Tibial nerve (tissue), 4 donors: ENCODE measurements around the gene ATP13A1. TPM values are rescaled to one million over a fixed set of nuclear protein-coding genes. Genes with fewer than 3 reads are reported as not detected.

Experiments
- DNase-seq, 2 donors: peaks; one replicate each; pipeline ENCODE4 v3.0.0-alpha.2; 2019; ENCODE audit warnings: low spot score in 2 of 2
- H3K27ac ChIP-seq, 4 donors: fragments of 200-600 bp; sonication (generic) in 3 of 4; one replicate each; pipeline ENCODE4 v1.5.1; 2017 to 2019; ENCODE audit warnings: mild to moderate bottlenecking in 1 of 4
- H3K27me3 ChIP-seq, 2 donors: fragments of 200-600 bp; sonication (generic) in 1 of 2; one replicate each; pipeline versions ENCODE4 v1.5.1 to v1.6.0; 2017 to 2019
- H3K36me3 ChIP-seq, 3 donors: fragments of 200-600 bp; sonication (generic); one replicate each; pipeline ENCODE4 v1.5.1; 2018 to 2019
- H3K4me1 ChIP-seq, 4 donors: fragments of 200-600 bp; sonication (generic) in 3 of 4; one replicate each; pipeline ENCODE4 v1.5.1; 2017 to 2019
- H3K4me3 ChIP-seq, 4 donors: fragments of 200-600 bp; sonication (generic) in 3 of 4; one replicate each; pipeline ENCODE4 v1.5.1; 2017 to 2019; ENCODE audit warnings: mild to moderate bottlenecking in 1 of 4, moderate library complexity in 1 of 4
- H3K9me3 ChIP-seq, 4 donors: fragments of 200-600 bp; sonication (generic) in 3 of 4; one replicate each; pipeline ENCODE4 v1.5.1; 2017 to 2019
- EP300 ChIP-seq, 2 donors: sonication (generic); formaldehyde crosslinking; IDR thresholded peaks; one replicate each; pipeline ENCODE4 v1.6.1; 2017; ENCODE audit warnings: antibody characterized with exemption in 2 of 2, mild to moderate bottlenecking in 1 of 2
- POLR2A ChIP-seq, 2 donors: fragments of 450-650 bp; IDR thresholded peaks; one replicate each; pipeline ENCODE4 v1.6.1; 2017; ENCODE audit warnings: antibody characterized with exemption in 2 of 2, mild to moderate bottlenecking in 2 of 2, moderate library complexity in 2 of 2
- WGBS, 2 donors: methylation state at CpG; one replicate each; pipeline ENCODE4 v1.1.5; 2018; 5-methylcytosine and 5-hydroxymethylcytosine counted together
- total RNA-seq, 4 donors: library from RNA; depleted of rRNA; stranded (reverse); fragments of >200 nt; gene quantifications; one replicate each; pipeline ENCODE4 v1.1.0, GENCODE V29; 2016
- TF ChIP-seq, protein P1 (sequence below), 5 experiments: fragments of 200-600 bp in 3 of 5; fragments of 450-650 bp in 2 of 5; sonication (generic) in 3 of 5; IDR thresholded peaks; one replicate each; pipeline ENCODE4 v1.5.1; 2016 to 2019; ENCODE audit warnings: antibody characterized with exemption in 5 of 5, mild to moderate bottlenecking in 3 of 5, moderate library complexity in 2 of 5

The ATP13A1 gene
- total RNA-seq, 4 donors from 2014 or later = 312 to 705 (median 344) TPM

DNA sequence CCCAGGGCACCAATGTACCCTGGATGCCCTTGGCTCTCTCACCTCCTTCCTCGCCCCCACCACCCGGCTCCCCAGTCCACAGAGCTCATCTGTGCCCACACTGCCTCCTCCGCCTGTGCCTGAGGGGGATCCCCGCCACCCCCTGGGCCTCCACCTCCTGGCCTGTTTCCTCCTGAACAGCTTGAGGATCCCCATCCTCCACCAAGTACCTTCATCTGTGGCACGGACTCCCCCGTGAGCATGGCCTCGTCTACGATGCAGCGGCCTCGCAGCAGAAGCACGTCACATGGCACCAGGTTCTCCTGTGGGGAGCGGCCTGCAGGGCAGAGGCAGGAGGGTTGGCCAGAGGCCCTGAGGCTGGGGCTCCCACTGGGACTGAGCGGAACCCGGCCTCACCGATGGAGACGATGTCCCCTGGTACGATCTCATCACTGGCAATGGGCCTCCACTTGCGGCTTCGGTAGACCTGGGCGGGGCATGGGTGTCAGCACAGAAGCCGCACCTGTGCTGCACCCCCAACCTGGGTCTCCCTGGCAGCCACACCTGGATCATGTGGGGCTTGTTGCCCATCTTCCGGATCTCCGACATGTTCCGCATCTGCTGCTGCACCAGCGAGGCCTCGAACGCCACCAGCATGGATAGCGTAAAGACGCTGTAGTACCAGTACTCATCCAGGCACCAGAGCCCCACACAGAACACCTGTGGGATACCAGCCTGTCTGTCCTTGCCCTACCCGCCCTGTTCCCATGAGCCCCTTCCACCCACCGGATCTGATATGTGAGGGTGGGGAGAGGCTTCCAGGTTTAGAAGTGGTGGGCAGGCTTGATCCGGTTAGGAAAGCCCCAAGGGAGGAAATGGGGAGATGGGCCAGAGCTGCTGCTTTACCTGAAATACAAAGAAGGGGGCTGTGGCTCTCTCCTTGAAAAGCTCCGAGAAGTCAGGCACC lies 6.8 kb downstream of the ATP13A1 start:
- DNase-seq = no peak
- TF ChIP-seq, protein P1, sequence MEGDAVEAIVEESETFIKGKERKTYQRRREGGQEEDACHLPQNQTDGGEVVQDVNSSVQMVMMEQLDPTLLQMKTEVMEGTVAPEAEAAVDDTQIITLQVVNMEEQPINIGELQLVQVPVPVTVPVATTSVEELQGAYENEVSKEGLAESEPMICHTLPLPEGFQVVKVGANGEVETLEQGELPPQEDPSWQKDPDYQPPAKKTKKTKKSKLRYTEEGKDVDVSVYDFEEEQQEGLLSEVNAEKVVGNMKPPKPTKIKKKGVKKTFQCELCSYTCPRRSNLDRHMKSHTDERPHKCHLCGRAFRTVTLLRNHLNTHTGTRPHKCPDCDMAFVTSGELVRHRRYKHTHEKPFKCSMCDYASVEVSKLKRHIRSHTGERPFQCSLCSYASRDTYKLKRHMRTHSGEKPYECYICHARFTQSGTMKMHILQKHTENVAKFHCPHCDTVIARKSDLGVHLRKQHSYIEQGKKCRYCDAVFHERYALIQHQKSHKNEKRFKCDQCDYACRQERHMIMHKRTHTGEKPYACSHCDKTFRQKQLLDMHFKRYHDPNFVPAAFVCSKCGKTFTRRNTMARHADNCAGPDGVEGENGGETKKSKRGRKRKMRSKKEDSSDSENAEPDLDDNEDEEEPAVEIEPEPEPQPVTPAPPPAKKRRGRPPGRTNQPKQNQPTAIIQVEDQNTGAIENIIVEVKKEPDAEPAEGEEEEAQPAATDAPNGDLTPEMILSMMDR (IDR thresholded peaks at IDR 0.05) = no peak
- TF ChIP-seq POLR2A (IDR thresholded peaks at IDR 0.05) (no peak), EP300 (IDR thresholded peaks at IDR 0.05) (no peak)
- 90% methylated on average over 26 to 32 of the region's 33 CpGs for WGBS, 2 donors

DNA sequence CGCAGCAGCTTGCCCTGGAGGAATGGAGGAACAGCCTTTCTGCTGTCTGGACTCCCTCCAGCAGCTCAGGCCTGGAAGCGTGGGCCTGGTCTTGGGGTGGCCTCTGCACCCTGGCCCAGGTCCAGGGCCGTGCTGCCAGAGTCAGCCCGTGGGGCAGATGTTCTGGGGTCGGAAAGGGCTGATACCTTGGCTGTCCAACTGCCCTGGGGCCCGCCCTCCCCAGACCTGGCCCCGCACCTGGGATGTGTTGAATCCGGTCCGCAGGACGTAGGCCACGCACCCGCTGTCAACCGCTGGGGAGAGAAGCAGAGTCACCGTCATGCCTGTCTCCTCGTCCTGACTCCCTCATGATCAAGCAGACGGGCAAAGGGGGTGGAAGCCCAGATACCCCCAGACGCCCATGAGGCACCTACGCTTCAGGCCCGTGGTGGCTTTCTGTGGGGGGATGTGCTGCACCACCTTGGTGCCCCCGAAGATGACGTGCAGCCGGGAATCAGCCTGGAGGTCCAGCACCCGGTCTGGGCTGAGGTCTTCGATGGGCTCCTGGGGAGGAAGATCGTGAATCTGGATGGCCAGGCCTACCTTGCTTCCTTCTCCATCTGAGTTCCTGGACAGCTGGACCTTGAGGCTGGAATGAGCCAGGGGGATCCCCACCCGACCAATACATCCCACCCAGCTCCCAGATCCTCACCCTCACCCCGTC lies 7.7 kb downstream of the ATP13A1 start:
- peaks cover 6 to 95% (median 74%) of the 10 kb centered on the region in 3 donors for H3K36me3 ChIP-seq
- DNase-seq = no peak

More for the DNA sequence above, 6.8 kb downstream of the ATP13A1 start:
- H3K27me3 ChIP-seq = no peaks in the 10 kb centered on the region
- peaks cover 0 to 31% (median 6%) of the 10 kb centered on the region in 4 donors for H3K4me1 ChIP-seq
- no peak overlapping the region for H3K27ac ChIP-seq
- H3K4me3 ChIP-seq = no peak overlapping the region
- peaks cover 6 to 88% (median 67%) of the 10 kb centered on the region in 3 donors for H3K36me3 ChIP-seq
- no peaks in the 10 kb centered on the region for H3K9me3 ChIP-seq

DNA sequence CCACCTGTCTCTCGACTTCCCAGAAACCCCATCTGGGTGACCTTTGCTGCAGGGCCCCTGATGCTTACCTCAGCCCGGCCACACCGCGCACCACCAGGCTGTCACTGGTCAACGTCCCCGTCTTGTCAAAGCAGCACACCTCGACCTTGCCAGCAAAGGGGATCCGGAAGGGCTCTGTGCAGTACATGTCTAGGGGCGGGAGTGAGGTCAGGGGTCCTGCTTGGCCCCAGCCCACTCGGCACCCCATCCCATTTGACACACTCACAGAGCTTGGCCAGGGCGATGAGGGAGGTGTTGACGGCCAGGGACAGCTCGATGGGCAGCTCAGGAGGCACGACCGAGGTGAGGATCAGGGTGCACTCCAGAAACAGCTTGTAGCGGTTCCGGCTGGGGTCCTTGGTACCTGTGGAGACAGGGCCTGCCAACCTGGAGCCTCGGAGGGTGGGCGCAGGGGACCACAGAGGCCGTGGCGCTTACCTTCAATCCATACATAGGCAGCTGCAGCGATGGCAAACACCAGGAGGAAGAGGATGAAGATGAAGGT lies 8.4 kb downstream of the ATP13A1 start:
- no peak overlapping the region for H3K4me3 ChIP-seq
- peaks cover 6 to 100% (median 79%) of the 10 kb centered on the region in 3 donors for H3K36me3 ChIP-seq
- WGBS, 2 donors = 93 to 96% methylated on average over 14 to 21 of the region's 22 CpGs
- no peak overlapping the region for H3K27ac ChIP-seq
- no peaks in the 10 kb centered on the region for H3K27me3 ChIP-seq
- H3K4me1 ChIP-seq = peaks cover 0 to 17% (median 0%) of the 10 kb centered on the region in 4 donors
- no peaks in the 10 kb centered on the region for H3K9me3 ChIP-seq
- no peak for DNase-seq
- TF ChIP-seq, protein P1 (IDR thresholded peaks at IDR 0.05) = no peak
- no peak for TF ChIP-seq EP300 (IDR thresholded peaks at IDR 0.05)
- TF ChIP-seq POLR2A (IDR thresholded peaks at IDR 0.05) = no peak

More for the DNA sequence above, 7.7 kb downstream of the ATP13A1 start:
- Histone ChIP-seq H3K4me3 (no peak overlapping the region), H3K27me3 (no peaks in the 10 kb centered on the region), H3K27ac (no peak overlapping the region), H3K9me3 (no peaks in the 10 kb centered on the region), H3K4me1 (peaks cover 0 to 21% (median under 1%) of the 10 kb centered on the region in 4 donors)
- TF ChIP-seq, protein P1 (IDR thresholded peaks at IDR 0.05) = no peak
- TF ChIP-seq POLR2A (IDR thresholded peaks at IDR 0.05) (no peak), EP300 (IDR thresholded peaks at IDR 0.05) (no peak)
- WGBS, 2 donors = 84 to 90% methylated on average over 22 to 27 of the region's 27 CpGs

DNA sequence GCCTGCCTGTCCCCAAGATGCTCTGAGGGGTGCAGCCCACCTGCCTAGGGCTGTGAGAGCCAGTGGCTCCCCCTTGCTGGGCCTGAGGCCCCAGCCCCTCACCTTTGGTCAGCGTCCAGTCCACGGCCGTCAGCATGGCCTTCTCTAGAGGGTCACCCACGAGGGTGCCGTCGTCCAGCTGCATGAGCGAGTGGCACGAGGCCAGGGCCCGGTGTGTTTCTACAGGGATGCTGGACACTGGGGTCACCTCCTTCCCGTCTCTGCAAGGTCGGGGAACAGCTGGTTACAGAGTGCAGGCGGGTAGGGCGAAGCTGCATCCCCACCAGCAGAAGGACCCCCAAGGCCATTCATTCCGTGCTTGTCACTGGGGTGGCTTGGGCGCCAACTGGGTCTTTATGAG lies 9.0 kb downstream of the ATP13A1 start:
- WGBS, 2 donors = 88% methylated on average over 9 of the region's 15 CpGs; no CpG with 5 or more reads in 1 of the 2 donors
- Histone ChIP-seq H3K9me3 (no peaks in the 10 kb centered on the region), H3K4me1 (peaks cover 0 to 15% (median 0%) of the 10 kb centered on the region in 4 donors), H3K27me3 (no peaks in the 10 kb centered on the region), H3K27ac (no peak overlapping the region), H3K4me3 (no peak overlapping the region), H3K36me3 (peaks cover 6 to 100% (median 81%) of the 10 kb centered on the region in 3 donors)
- TF ChIP-seq EP300 (IDR thresholded peaks at IDR 0.05) (no peak), POLR2A (IDR thresholded peaks at IDR 0.05) (no peak)
- TF ChIP-seq, protein P1 (IDR thresholded peaks at IDR 0.05) = no peak
- DNase-seq = no peak
